ENCODE data around the gene FDPS.
"Not testable (repeated sequence)": the region's sequence is repeated elsewhere in the genome, so short reads cannot be mapped to it uniquely, and the experiment has no call there.

The FDPS gene

DNA sequence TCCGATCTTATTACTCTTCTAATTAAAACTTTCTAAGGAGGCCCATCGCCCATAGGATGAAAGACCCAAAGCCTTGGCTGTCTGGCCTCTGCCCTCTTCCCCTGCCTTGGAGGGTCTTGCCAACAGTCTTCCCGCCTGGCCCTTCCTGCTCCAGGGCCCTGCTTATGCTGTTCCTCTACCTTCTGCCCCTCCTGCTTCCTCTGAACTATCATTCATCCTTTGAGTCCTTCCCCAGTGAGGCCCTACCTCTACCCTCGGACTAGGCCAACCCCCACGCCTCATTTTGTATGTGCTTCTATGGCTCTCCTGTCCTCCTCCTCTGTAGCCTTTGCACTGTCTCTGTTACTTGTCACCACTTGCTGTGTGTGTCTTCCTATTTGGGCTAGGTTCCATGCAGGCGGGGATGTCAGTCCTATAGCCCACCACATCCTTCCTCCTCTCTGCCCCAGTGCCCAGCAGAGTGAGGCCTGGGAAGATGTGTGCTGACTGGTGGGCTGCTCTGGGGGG lies 17.4 kb downstream of the FDPS start:
- Histone ChIP-seq H3K36me3 (ENCODE audit: insufficient read depth, low read length) (0 out of 2 replicates have a peak, but pooled peaks cover 7% of the 10 kb centered on the region), H2AFZ (ENCODE audit: low read length, unreplicated experiment) (no peak overlapping the region), H3K27ac (ENCODE audit: low read depth, low read length) (no peak overlapping the region), H3K4me1 (ENCODE audit: control insufficient read depth, insufficient read depth, low read length, unreplicated experiment) (peaks cover 19% of the 10 kb centered on the region), H3K79me2 (ENCODE audit: control insufficient read depth, insufficient read depth, low read length, unreplicated experiment) (peaks cover 39% of the 10 kb centered on the region), H3K27me3 (ENCODE audit: insufficient read depth, low read length) (no peaks in the 10 kb centered on the region), H3K4me3 (ENCODE audit: low read depth, low read length) (peak overlapping the region; percentile 81)

DNA sequence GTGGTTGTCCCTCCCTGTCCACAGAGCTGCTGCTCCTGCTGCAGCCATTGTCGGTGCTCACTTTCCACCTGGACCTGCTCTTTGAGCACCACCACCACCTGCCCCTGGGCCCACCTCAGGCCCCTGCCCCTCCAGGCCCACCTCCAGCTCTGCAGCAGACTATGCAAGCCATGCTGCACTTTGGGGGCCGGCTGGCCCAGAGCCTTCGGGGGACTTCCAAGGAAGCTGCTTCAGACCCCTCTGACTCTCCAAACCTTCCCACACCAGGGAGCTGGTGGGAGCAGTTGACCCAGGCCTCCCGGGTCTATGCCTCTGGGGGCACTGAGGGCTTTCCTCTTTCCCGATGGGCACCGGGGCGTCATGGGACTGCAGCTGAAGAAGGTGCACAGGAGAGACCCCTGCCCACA lies 18.0 kb downstream of the FDPS start:
- no peak overlapping the region for H3K27ac ChIP-seq (ENCODE audit: low read depth, low read length)
- 0 out of 2 replicates have a peak, but pooled peaks cover 7% of the 10 kb centered on the region for H3K36me3 ChIP-seq (ENCODE audit: insufficient read depth, low read length)
- peaks cover 13% of the 10 kb centered on the region for H3K4me1 ChIP-seq (ENCODE audit: control insufficient read depth, insufficient read depth, low read length, unreplicated experiment)
- H2AFZ ChIP-seq (ENCODE audit: low read length, unreplicated experiment): no peak overlapping the region
- H3K79me2 ChIP-seq (ENCODE audit: control insufficient read depth, insufficient read depth, low read length, unreplicated experiment): peaks cover 33% of the 10 kb centered on the region
- no peak overlapping the region; the same call in 1 of the 2 replicates for H3K4me3 ChIP-seq (ENCODE audit: low read depth, low read length)
- H3K27me3 ChIP-seq (ENCODE audit: insufficient read depth, low read length): no peaks in the 10 kb centered on the region

DNA sequence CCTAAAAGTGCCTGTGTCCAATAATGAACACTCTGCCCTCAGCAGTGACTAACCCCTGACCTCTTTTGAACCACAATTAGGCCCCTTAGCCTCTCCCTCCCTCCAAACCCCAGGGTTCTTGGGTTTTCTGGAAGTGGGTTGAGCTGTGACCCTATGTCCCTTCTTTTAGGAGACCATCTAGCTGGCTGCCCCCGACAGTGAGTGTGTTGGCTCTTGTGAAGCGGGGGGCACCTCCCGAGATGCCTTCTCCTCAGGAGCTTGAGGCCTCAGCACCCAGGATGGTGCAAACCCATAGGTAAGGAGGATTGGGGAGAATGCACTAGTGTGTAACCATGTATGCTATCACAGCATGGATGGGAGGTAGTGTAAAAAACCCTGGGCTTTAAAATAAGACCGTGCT lies 19.3 kb downstream of the FDPS start:
- Histone ChIP-seq H3K36me3 (ENCODE audit: insufficient read depth, low read length) (0 out of 2 replicates have a peak, but pooled peaks cover 7% of the 10 kb centered on the region), H3K79me2 (ENCODE audit: control insufficient read depth, insufficient read depth, low read length, unreplicated experiment) (peaks cover 25% of the 10 kb centered on the region), H3K4me3 (ENCODE audit: low read depth, low read length) (no peak overlapping the region), H3K27ac (ENCODE audit: low read depth, low read length) (no peak overlapping the region), H2AFZ (ENCODE audit: low read length, unreplicated experiment) (no peak overlapping the region), H3K27me3 (ENCODE audit: insufficient read depth, low read length) (no peaks in the 10 kb centered on the region), H3K4me1 (ENCODE audit: control insufficient read depth, insufficient read depth, low read length, unreplicated experiment) (peaks cover 4% of the 10 kb centered on the region)

DNA sequence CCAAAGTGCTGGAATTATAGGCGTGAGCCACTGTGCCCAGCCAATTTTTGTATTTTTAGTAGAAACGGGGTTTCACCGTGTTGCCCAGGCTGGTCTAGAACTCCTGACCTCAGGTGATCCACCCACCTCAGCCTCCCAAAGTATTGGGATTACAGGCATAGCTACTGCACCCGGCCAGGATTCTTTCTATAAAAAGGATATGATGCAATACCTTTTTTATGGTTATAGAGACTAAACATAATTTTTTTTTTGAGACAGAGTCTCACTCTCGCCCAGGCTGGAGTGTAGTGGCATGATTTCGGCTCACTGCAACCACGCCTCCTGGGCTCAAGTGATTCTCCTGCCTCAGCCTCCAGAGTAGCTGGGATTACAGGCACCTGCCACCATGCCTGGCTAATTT lies 20.2 kb downstream of the FDPS start:
- not testable (repeated sequence) for H3K27me3 ChIP-seq (ENCODE audit: insufficient read depth, low read length); H3K4me1 ChIP-seq (ENCODE audit: control insufficient read depth, insufficient read depth, low read length, unreplicated experiment); H3K4me3 ChIP-seq (ENCODE audit: low read depth, low read length); H3K36me3 ChIP-seq (ENCODE audit: insufficient read depth, low read length); H2AFZ ChIP-seq (ENCODE audit: low read length, unreplicated experiment); H3K27ac ChIP-seq (ENCODE audit: low read depth, low read length)
- H3K79me2 ChIP-seq (ENCODE audit: control insufficient read depth, insufficient read depth, low read length, unreplicated experiment): peaks cover 25% of the 10 kb centered on the region

DNA sequence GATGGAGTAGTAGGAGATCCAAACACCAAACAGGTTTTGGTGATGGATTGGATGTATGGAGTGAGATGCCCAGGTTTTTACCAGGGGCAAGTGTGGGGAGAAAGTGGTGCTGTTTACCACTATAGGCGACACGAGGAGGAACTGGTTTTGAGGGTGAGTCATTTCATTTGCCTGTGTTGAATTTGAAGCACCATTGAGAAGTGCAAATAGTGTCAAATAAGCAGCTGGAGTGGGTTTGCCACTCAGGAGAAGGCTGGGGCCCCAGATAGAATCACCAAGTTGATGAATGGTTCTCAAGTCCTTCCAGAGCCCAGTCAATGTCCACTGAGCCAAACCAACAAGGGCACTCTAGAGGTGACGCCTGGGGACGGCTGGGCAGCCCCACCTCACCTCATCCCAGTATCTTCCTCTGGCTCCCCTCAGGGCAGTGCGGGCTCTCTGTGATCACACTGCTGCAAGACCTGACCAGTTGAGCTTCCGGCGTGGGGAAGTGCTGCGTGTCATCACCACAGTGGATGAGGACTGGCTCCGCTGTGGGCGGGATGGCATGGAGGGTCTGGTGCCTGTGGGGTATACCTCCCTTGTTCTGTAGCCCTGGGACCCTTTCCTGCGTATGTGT lies 21.4 kb downstream of the FDPS start:
- peaks cover 18% of the 10 kb centered on the region for H3K79me2 ChIP-seq (ENCODE audit: control insufficient read depth, insufficient read depth, low read length, unreplicated experiment)
- H3K36me3 ChIP-seq (ENCODE audit: insufficient read depth, low read length): 0 out of 2 replicates have a peak, but pooled peaks cover 7% of the 10 kb centered on the region
- peaks cover 4% of the 10 kb centered on the region for H3K4me1 ChIP-seq (ENCODE audit: control insufficient read depth, insufficient read depth, low read length, unreplicated experiment)
- H3K27me3 ChIP-seq (ENCODE audit: insufficient read depth, low read length): no peaks in the 10 kb centered on the region
- H3K27ac ChIP-seq (ENCODE audit: low read depth, low read length): no peak overlapping the region
- no peak overlapping the region for H2AFZ ChIP-seq (ENCODE audit: low read length, unreplicated experiment)
- H3K4me3 ChIP-seq (ENCODE audit: low read depth, low read length): no peak overlapping the region

DNA sequence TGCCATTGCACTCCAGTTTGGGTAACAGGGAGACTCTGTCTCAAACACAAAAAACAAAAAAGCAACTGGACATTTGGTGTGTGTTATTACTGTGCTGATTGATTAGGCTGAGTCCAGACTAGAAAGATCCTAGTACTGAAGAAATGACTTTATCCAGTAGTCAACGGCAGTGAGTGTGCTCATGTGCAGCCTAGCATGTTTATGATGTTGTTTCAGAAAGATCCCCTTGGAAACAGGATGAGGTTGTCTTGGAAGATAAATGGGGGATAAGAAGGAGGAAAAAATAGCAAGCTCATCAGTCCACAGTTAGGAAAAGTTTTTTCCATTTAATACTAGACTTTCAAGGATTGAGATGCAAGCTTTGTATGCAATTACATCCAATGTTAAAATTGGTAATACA lies 26.3 kb downstream of the FDPS start:
- Histone ChIP-seq H2AFZ (ENCODE audit: low read length, unreplicated experiment) (no peak overlapping the region), H3K79me2 (ENCODE audit: control insufficient read depth, insufficient read depth, low read length, unreplicated experiment) (no peaks in the 10 kb centered on the region), H3K27me3 (ENCODE audit: insufficient read depth, low read length) (no peaks in the 10 kb centered on the region), H3K4me3 (ENCODE audit: low read depth, low read length) (no peak overlapping the region), H3K36me3 (ENCODE audit: insufficient read depth, low read length) (peaks cover 24% of the 10 kb centered on the region), H3K27ac (ENCODE audit: low read depth, low read length) (no peak overlapping the region), H3K4me1 (ENCODE audit: control insufficient read depth, insufficient read depth, low read length, unreplicated experiment) (no peaks in the 10 kb centered on the region)

DNA sequence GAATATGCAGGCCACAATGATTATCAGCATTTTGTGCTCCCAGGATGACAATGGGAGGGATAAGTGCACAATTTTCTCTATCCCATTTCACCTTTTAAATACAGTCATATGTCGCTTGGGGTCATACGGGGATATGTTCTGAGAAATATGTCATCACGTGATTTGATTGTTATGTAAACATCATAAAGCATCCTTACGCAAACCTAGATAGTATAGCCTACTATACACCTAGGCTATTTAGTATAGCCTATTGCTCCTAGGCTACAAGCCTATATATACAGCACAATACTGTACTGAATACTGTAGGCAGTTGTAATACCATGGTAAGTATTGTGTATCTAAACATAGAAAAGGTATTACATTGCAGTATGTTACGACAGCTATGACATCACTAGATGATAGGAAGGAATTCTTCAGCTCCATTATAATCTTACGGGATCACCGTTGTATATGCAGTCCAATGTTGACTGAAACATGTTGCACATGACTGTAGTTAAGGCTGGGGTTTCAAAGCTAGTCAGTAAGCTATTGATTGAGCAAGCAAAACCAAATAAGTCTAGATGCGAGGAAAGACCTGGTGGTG lies 30.9 kb downstream of the FDPS start:
- no peak overlapping the region for H3K27ac ChIP-seq (ENCODE audit: low read depth, low read length)
- peaks cover 48% of the 10 kb centered on the region for H3K36me3 ChIP-seq (ENCODE audit: insufficient read depth, low read length)

DNA sequence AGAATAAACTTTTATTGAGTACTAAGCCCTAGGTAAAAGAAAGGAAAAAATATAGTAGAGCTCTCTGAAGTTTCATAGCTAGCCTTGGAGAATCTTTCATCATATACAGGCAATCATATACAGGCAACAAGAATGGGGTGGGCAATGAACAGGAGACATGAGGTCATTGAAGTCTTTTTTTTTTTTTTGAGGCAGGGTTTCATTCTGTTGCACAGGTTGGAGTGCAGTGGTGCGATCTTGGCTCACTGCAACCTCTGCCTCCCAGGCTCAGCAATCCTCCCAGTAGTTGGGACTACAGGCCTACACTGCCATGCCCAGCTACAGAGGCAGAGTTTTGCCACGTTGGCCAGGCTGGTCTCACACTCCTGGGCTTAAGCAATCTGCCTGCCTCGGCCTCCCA lies 34.2 kb downstream of the FDPS start:
- no peak overlapping the region for H3K27ac ChIP-seq (ENCODE audit: low read depth, low read length)

More for the DNA sequence above, 30.9 kb downstream of the FDPS start:
- Histone ChIP-seq H3K27me3 (ENCODE audit: insufficient read depth, low read length) (no peaks in the 10 kb centered on the region), H3K4me3 (ENCODE audit: low read depth, low read length) (no peak overlapping the region), H3K79me2 (ENCODE audit: control insufficient read depth, insufficient read depth, low read length, unreplicated experiment) (no peaks in the 10 kb centered on the region), H2AFZ (ENCODE audit: low read length, unreplicated experiment) (no peak overlapping the region), H3K4me1 (ENCODE audit: control insufficient read depth, insufficient read depth, low read length, unreplicated experiment) (no peaks in the 10 kb centered on the region)

DNA sequence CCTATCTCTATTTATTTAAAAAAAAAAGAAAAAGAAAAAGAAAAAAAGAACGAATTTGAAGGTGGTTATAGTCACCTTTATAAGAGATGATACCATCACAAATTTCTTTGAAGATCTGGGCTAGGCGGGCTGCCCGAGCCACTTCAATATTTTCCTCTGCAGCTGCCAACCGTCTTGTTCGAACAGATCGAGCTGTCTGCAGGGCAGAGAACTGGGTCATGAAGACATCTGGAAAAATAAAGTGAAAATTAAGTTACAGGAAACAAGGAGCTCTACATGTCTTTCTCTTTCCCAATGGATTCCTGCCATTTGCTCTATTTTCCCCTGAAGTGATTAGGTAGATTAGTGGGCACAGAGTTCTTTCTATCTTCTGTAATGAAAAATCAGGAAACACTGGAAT lies 44.0 kb downstream of the FDPS start:
- H3K4me1 ChIP-seq (ENCODE audit: control insufficient read depth, insufficient read depth, low read length, unreplicated experiment): no peaks in the 10 kb centered on the region
- no peak overlapping the region for H3K4me3 ChIP-seq (ENCODE audit: low read depth, low read length)
- H3K27ac ChIP-seq (ENCODE audit: low read depth, low read length): no peak overlapping the region
- H3K27me3 ChIP-seq (ENCODE audit: insufficient read depth, low read length): no peaks in the 10 kb centered on the region
- no peak overlapping the region for H2AFZ ChIP-seq (ENCODE audit: low read length, unreplicated experiment)
- peaks cover 43% of the 10 kb centered on the region for H3K36me3 ChIP-seq (ENCODE audit: insufficient read depth, low read length)
- H3K79me2 ChIP-seq (ENCODE audit: control insufficient read depth, insufficient read depth, low read length, unreplicated experiment): no peaks in the 10 kb centered on the region

More for the DNA sequence above, 34.2 kb downstream of the FDPS start:
- H3K36me3 ChIP-seq (ENCODE audit: insufficient read depth, low read length): peaks cover 57% of the 10 kb centered on the region
- H3K4me3 ChIP-seq (ENCODE audit: low read depth, low read length): no peak overlapping the region
- H3K27me3 ChIP-seq (ENCODE audit: insufficient read depth, low read length): no peaks in the 10 kb centered on the region
- H2AFZ ChIP-seq (ENCODE audit: low read length, unreplicated experiment): no peak overlapping the region
- H3K4me1 ChIP-seq (ENCODE audit: control insufficient read depth, insufficient read depth, low read length, unreplicated experiment): no peaks in the 10 kb centered on the region
- H3K79me2 ChIP-seq (ENCODE audit: control insufficient read depth, insufficient read depth, low read length, unreplicated experiment): no peaks in the 10 kb centered on the region

DNA sequence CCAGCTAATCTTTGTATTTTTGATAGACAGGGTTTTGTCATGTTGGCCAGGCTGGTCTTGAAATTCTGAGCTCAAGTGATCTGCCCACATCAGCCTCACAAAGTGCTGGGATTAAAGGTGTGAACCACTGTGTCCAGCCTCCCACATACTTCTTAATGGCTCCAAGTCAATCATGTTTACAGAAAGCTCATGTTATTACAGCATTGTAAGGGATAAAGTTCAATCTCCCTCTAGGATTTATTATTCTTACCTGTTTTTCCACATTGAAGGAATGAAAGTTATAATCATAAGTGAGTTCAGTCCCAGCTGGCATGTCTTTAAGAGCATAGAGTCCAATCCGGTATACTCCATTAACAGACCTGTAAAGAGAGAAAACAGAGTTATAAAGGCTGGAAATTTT lies 51.4 kb downstream of the FDPS start:
- Histone ChIP-seq H3K79me2 (ENCODE audit: control insufficient read depth, insufficient read depth, low read length, unreplicated experiment) (no peaks in the 10 kb centered on the region), H3K27me3 (ENCODE audit: insufficient read depth, low read length) (no peaks in the 10 kb centered on the region), H3K4me3 (ENCODE audit: low read depth, low read length) (no peak overlapping the region), H3K27ac (ENCODE audit: low read depth, low read length) (no peak overlapping the region), H2AFZ (ENCODE audit: low read length, unreplicated experiment) (no peak overlapping the region), H3K4me1 (ENCODE audit: control insufficient read depth, insufficient read depth, low read length, unreplicated experiment) (no peaks in the 10 kb centered on the region), H3K36me3 (ENCODE audit: insufficient read depth, low read length) (0 out of 2 replicates have a peak, but pooled peaks cover 14% of the 10 kb centered on the region)

All from ACC112 (cell line).